GM18511 (cell line): ENCODE data around the gene MS4A6A.
"Not testable (repeated sequence)": the region's sequence is repeated elsewhere in the genome, so short reads cannot be mapped to it uniquely, and the experiment has no call there.

Experiments used
- ATAC-seq: cut with Tn5 transposase; IDR thresholded peaks from one replicate; pipeline ENCODE4 v1.9.1; 2021; ENCODE audit warnings: mild to moderate bottlenecking, moderate library complexity; ENCODE audit not compliant: unreplicated experiment

The MS4A6A gene

DNA sequence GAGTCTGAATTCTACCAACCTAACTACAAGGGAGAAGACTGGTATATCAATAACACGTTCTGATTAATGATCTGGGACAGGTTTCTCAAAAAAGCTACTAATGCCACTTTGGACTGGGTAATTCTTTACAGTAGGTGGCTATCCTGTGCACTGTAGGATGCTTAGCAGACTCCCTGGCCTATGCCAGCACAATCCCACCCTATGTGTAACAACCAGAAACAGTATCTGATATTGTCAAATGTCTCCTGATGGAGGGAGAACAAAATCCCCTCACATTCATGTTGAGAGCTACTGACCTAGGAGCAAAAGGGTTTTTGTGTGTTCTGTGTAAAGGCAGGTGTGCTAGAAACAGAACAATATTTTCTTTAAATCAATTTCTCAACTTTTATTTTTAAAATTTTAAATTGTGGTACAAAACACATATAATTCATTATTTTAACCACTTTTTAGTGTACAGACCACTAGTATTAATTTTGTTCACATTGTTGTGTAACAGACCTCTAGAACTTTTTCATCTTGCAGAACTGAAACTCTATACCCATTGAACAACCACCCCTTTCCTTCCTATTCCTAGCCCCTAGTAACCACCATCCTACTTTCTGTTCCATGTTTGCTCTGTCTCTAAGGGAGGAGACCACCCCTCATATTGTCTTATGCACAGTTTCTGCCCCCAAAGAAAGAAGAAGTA lies 2.1 kb upstream of the MS4A6A start:
- ATAC-seq, result peak; percentile 77

DNA sequence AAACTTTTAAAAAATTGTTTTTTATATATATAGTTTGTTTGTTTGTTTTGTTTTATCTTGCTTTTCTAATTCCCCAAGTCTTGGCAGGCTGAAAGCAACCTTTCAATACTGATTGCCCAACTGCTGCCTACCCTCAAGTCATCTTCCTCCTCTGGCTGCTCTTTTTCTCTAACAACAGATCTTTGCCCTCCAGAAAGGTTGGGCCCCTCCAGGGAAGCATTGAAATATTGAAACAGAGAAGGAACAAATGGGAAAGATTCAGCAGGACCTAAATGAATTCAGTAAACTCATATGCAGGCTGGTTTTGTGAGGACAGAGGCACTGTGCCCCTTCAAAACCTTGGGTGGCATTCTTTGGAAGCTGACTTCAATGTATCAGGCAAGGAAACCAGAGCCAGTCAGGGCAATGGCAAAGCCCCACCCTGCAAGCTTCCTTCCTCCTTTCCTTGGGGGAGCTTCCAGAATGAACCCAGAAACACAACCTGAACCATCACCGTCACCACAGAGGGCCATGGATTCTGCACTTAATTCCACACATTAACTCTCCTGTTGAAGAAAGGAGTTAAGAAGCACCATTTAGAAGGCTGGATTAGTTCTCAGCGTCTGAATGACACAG lies 815 bp upstream of the MS4A6A start:
- no peak for ATAC-seq

DNA sequence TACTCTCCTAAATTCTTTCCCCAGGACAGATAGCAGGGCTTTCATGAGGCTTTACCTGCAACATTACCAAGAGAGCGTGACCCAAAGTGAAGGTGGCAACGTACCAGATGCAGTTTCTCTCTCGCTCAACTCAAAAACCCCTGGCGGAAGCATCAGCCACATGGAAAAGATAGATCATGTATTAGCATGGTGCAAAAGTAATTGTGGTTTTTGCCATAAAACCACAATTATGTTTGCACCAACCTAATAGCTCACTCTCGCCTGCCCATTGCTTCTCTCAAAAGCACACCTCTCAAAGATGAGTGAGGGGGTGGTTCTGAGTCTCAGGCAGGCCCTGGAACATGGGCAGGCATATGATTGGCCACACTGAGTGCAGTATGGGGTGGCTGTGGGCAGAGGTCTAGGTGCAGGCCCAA lies 7.0 kb downstream of the MS4A6A start:
- peak; percentile 81 for ATAC-seq

DNA sequence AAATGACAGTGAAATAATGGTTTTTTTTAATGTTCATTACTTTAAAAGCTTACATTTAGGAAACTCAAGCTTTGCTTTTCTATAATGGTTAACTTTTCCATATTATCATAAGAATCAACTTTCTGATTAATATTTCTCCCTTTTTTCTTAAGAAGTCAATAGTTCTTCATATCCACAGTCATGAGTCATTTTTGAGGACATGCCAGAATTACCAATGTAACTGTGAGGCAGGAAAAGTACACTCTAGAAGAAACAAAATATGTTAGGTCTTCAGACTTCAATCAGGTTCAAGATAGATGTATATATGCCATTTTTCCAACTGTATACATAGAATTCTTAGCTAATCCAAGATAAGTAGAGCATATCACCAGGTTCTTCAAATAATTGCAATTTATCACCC lies 10.9 kb downstream of the MS4A6A start:
- no peak for ATAC-seq

DNA sequence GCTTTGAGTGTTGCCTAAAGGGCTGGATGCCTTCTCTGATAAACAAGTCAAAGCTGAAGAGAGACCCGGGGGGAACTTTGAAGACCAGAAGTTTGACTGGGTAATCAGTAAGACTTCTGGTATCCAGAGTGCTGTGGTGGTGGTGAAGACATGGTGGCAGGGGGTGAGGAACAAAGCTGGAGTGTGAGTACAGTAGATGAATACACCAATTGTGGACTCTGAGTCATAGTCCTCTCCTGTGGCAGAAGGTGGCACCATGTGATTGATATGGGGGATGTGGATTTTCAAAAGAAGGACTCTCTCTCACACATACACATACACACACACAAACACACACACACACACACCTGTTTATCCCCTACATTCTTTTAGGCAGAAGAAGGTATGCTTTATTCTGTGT lies 12.3 kb downstream of the MS4A6A start:
- ATAC-seq, result no peak

DNA sequence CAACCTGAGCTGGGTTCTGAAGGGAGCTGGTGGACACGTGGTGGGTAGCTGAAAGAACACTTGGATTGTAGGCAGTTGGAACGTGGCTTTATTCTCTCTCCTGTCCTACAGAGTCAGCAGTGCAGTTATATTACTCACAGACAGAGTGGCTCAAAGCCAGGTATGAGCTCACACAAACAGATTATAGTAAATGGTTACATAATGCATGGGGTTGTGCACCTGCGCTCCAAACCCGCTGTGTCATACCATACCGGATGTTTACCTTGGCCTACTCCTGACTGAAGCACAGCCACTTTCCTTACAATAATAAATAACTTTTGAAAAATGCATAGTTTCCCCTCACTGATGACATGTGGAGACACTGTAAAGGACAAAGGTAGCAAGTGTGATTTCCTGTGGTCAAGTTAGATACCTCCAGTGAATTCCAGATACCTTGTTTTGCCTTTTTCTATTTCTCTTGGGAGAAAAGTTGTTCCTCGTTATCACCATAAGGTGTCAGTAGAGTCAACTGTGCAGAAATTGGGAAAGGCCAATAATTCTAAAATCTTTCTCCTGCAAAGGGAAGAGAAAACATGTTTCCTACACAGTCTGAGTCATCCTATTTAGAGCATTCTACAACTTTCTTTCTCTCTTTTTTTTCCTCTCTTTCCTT lies 13.5 kb downstream of the MS4A6A start:
- ATAC-seq, result no peak

DNA sequence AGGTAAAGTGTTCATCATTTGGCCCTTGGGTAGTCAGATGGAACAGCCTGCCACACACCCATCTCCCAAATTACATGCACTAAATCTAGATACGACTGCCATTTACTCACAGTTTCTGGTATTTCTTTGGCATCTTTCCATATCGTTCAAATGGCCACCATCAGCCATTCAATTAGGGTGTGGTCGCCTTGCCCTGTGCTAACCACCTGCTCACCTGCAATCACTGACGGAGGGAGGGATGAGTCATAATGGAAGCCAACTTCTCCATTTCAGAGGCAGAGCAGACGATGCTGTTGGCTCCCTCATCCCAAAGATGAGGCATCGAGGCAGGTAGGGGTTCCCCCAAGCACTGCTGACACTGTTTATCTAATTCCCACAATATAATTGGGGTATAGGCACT lies 14.6 kb downstream of the MS4A6A start:
- no peak for ATAC-seq

DNA sequence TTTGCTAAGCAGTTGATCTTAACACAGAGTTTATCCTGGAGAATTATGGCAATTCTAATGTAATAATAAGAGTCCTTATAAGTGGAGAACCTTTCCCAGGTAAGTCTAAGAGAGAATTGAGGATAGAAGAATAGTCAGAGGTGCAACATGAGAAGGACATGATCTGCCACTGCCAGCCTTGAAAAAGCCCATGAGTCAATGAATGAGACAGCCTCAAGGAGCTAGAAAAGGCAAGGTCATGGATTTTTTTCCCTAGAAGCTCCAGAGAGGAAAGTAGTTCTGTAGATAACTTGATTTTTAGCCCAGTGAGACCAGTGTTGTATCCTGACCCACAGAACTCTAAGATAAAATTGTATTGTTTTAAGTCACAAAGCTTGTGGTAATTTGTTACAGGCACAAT lies 16.9 kb downstream of the MS4A6A start:
- no peak for ATAC-seq

DNA sequence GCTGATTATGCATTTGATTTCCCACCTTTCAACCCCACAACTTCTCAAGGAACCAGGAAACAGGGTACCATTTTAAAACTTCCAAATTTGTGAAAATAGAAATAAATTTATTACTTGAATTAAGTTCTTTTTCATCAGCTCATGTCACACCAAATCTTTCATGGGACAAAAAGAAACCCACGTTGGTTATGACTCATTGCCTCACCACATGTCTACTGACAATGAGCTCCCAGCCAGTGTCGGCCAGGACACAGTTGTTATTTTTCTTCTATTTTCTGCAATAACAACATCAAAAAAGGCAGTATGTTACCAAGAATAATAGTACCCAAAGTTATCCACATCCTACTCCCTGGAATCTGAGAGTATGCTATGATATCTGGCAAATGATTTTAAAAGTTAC lies 17.3 kb downstream of the MS4A6A start:
- ATAC-seq, result no peak

DNA sequence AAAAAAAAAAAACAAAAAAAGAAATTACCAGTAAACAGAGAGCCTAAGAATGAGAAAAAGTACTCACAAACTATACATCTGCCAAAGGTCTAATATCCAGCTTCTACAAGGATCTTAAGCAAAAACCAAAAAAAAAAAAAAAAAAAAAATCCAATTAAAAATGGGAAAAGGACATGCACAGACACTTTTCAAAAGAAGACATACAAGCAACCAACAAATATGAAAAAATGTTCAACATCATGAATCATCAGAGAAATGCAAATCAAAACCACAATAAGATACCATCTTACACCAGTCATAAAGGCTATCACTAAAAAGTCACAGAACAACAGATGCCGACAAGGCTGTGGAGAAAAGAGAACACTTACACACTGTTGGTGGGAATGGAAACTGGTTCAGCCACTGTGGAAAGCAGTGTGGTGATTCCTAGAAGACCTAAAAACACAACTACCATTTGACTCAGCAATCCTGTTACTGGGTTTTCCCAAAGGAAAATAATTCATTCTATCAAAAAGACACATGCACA lies 18.3 kb downstream of the MS4A6A start:
- ATAC-seq, result no peak

DNA sequence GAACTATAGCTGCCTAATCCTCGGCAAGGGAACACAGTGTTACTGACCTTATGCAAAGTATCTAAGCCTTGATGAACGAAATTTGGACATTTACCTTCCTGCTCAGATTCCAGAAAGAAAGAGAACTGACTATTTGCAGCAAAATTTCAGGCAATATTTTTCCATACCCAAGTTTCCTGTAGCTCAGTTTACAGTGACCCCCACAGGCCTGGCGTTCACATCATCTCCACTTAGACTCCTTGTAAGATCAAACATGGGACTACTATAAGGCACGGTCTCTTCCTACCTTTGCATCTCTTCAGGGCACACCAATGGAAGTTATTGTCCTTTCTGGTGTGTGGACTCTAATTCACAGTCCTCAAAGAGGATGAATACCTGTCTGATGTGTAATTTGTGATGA lies 21.1 kb downstream of the MS4A6A start:
- no peak for ATAC-seq

DNA sequence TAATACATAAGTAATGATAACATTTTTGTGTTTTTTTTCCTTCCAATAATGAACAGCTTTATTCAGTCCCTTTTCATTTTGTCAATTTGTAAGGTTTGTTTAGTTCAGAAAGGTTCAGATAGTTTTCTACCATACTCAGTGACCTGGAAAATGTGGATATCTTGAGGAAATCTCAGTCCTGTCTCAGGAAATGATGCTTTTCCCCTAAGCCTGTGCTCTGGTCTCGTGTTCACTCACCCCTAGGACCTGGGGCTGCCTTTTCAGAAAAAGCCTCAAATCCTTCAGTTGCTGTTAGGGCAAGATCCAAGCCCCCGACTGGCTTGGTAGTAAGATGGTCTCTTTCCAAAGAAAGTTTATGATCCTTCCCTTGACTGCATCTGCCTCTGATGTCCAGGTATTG lies 21.8 kb downstream of the MS4A6A start:
- no peak for ATAC-seq

DNA sequence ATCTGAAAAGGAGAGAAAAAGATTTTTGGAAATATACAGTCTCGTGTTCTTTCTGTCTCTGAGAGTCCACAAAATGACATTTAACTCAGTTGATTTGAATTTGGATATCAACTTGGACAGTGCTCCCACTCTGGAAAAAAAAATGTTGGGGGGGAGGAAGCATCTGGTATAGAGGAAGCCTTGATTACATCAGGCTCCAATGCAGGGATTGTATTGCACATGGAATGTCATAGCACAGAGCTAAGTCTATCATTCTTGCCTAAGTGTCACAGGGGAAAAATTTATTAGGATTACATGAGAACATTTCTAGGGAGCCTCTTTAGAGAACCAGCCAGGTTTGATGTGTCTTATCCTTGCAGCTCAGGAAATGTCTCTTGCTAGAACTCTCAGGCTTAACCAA lies 23.0 kb downstream of the MS4A6A start:
- no peak for ATAC-seq

DNA sequence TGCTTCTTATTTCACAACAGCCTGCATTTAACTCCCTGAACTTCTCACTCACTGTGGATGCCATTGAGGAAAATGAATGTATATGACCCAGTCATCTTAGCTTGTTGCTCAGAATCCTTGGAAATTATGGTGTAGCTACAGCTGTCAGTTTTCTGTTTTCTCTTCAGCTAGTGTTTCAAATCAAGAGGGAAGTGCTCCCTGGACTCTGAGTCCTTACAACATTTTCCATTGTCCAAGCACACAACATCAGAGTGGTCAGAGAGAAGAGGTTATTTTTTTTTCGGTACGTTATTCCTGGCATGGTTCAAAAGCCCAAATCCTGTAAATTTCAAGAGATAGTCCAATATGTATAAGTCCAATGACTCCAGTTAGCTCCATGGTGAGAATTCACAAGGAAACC lies 23.6 kb downstream of the MS4A6A start:
- ATAC-seq, result no peak

DNA sequence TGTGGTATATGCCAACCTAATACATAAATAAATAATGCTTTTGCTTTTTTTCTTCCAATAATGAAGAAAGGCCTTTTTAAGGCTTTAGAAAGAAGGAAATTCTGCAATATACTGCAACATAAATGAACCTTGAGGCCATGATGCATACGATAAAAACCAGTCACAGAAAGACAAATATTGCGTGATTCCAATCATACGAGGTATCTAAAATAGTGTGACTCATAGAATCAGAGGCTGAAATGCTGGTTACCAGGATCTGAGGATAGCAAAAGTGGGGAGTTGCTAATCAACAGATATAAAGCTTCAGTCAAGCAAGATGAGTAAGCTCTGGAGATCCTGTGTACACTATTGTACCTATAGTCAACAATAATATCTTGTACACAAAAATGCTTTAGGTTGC lies 24.2 kb downstream of the MS4A6A start:
- no peak for ATAC-seq

DNA sequence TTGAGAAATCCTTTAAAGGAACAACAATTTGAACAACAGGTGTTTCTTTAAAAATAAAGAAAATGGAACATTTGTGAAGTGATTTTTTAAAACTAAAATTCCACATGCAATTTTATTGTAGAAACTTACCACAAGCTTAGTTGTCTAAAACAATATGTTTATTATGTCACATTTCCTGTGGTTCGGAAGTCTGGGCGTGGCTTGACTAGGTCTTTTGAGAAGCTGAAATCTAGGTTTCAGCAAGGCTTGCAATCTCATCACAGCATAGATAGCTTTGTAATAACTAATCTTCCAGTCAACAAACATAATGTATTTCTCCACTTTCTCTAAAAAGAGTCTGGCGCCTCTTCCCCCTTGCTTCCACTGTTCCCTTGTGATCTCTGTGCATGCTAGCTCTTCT lies 27.0 kb downstream of the MS4A6A start:
- ATAC-seq, result no peak

DNA sequence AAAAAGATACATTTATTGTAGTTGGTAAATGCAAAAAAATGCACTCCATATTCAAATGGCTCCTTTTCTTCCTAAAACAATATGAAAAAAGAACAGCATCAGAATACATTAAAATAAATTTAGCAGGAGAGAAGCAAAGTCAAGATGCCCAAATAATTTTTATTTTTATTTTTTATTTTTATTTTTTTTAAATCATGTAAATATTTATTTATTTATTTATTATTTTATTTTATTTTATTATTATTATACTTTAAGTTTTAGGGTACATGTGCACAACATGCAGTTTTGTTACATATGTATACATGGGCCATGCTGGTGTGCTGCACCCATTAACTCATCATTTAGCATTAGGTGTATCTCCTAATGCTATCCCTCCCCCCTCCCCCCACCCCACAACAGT lies 30.2 kb downstream of the MS4A6A start:
- ATAC-seq, result not testable (repeated sequence)

DNA sequence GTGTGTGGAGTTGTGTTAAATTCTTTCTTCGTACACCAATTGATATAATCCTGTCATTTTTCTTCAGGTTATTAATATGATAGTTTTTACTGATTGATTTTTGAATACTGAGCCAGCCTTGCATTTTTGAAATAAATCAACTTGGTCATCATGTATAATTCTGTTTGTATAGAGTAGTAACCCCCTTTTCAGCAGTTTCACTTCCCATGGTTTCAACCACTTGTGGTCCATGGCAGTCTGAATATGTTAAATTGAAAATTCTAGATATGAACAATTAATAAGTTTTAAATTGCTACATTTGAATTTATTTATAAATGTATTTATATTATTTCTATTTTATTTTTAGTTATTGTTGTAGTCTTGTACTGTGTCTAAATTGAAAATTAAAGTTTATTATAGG lies 32.6 kb downstream of the MS4A6A start:
- no peak for ATAC-seq

DNA sequence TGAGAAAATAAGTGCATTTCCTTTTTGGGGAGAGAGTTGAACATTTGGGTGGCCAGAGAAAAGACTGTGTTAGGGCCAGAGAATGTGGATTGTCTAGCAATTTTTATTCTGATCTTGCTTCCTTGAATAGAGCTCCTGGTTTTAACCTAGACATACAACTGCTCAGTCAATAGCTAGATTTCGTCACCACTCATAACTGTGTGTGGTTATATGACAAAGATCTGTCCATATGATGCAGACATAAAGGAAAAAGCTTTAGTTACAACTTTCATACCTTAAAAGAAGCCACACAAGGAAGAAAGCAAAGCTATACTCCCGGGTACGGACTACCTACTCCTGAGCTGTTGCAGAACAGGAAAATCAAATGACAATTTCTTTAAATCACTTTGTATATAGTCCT lies 37.2 kb downstream of the MS4A6A start:
- no peak for ATAC-seq

DNA sequence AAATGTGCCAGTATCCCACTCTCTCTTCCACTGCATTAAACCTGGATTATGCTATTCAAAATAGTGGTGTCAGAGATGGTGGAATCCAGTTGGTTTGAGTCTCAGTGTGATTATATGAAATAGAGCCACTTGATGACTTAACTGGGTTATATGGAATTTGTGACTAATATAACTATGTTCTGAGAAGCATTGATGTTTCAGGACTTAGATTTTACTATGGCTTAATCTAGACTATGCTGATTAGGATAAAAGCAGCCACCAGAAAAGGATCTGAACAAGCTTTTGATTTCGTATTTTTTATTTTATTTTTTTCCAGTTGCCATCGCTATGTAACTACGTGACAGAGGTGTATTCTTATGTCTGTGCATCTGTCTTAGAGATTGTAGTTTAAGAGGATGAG lies 39.1 kb downstream of the MS4A6A start:
- no peak for ATAC-seq

DNA sequence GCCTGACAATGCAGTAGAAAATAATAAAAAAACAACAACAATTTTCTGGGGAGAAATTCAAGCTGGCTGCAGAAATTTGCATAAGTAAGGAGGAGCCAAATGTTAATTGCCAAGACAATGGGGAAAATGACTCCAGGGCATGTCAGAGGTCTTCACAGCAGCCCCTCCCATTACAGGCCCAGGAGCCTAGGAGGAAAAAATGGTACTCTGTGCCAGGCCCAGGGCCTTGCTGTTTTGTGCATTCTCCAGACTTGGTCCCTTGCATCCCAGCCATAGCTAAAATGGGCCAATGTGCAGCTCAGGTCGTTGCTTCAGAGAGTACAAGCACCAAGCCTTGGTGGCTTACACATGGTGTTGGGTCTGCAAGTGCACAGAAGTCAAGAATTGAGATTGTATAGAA lies 49.0 kb downstream of the MS4A6A start:
- no peak for ATAC-seq

DNA sequence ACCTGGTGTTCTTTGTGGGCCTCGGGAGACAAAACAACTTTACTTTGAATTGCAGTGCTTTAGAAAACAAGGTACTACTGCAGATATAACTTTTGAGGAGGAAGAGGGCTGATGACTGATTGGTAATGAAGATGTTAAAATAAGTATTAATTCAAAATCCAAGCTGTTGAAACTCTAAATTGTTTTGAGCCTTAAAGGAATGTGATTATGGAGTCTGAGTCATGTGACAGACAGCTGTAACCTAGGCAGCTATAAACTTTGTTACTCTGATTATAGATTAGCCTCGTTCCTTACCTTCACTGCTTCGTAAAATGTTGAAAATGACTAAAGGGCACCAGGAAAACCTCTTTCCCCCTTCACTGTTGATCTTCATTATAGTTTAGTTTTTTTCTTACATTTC lies 51.0 kb downstream of the MS4A6A start:
- no peak for ATAC-seq
